Kidney epithelial cell (primary cell): Measurements from ENCODE around the gene SEPTIN7. TPM values are rescaled to one million over a fixed set of nuclear protein-coding genes. Genes with fewer than 3 reads are reported as not detected.

ENCODE experiments used
- DNase-seq: peaks from one replicate; pipeline ENCODE4 v3.0.0-alpha.2; 2010; ENCODE audit warnings: low read depth
- H3K27me3 ChIP-seq: 2 replicates; pipeline ENCODE4 v1.6.0; 2011; ENCODE audit warnings: low read length; ENCODE audit not compliant: control insufficient read depth, insufficient read depth
- H3K36me3 ChIP-seq: 2 replicates; pipeline ENCODE4 v1.5.1; 2011; ENCODE audit warnings: low read length; ENCODE audit not compliant: control insufficient read depth, insufficient read depth
- H3K4me3 ChIP-seq: 2 replicates; pipeline ENCODE4 v1.5.1; 2011; ENCODE audit warnings: low read depth, mild to moderate bottlenecking, control low read depth, low read length
- CTCF ChIP-seq: IDR thresholded peaks from 2 replicates; pipeline ENCODE4 v1.5.1; 2011; ENCODE audit warnings: mild to moderate bottlenecking, moderate library complexity, low read length, control low read depth, inconsistent platforms; ENCODE audit not compliant: insufficient read depth, poor library complexity, severe bottlenecking
- total RNA-seq: library from RNA; depleted of rRNA; stranded (reverse); fragments of >200 nt; gene quantifications from 2 replicates; pipeline ENCODE4 v1.2.3, GENCODE V29; 2015

Gene SEPTIN7
- total RNA-seq, 1 donor from 2014 or later = 175 TPM

- H3K27me3 ChIP-seq = no peaks in the 10 kb centered on the region
- no peak for DNase-seq
- TF ChIP-seq CTCF = no peak
- no peaks in the 10 kb centered on the region for H3K36me3 ChIP-seq
- H3K4me3 ChIP-seq = no peak overlapping the region
Observed at GRCh38 chr7:35818513-35818912, 17.7 kb downstream of the SEPTIN7 start.

- no peak overlapping the region for H3K4me3 ChIP-seq
- TF ChIP-seq CTCF = no peak
- DNase-seq = no peak
- no peaks in the 10 kb centered on the region for H3K36me3 ChIP-seq
- no peaks in the 10 kb centered on the region for H3K27me3 ChIP-seq
Observed at GRCh38 chr7:35819310-35819709, 18.5 kb downstream of the SEPTIN7 start.

- no peak for TF ChIP-seq CTCF
- Histone ChIP-seq H3K27me3 (no peaks in the 10 kb centered on the region), H3K4me3 (no peak overlapping the region), H3K36me3 (no peaks in the 10 kb centered on the region)
- DNase-seq = no peak
Observed at GRCh38 chr7:35819954-35820703, 19.3 kb downstream of the SEPTIN7 start.

GRCh38 chr7:35820858-35821257, 20.0 kb downstream of the SEPTIN7 start:
- H3K27me3 ChIP-seq = no peaks in the 10 kb centered on the region
- no peak for TF ChIP-seq CTCF
- no peak for DNase-seq
- no peaks in the 10 kb centered on the region for H3K36me3 ChIP-seq
- no peak overlapping the region for H3K4me3 ChIP-seq

- Histone ChIP-seq H3K27me3 (no peaks in the 10 kb centered on the region), H3K4me3 (no peak overlapping the region), H3K36me3 (no peaks in the 10 kb centered on the region)
- no peak for DNase-seq
- no peak for TF ChIP-seq CTCF
Observed at GRCh38 chr7:35823440-35823839, 22.6 kb downstream of the SEPTIN7 start.

DNA sequence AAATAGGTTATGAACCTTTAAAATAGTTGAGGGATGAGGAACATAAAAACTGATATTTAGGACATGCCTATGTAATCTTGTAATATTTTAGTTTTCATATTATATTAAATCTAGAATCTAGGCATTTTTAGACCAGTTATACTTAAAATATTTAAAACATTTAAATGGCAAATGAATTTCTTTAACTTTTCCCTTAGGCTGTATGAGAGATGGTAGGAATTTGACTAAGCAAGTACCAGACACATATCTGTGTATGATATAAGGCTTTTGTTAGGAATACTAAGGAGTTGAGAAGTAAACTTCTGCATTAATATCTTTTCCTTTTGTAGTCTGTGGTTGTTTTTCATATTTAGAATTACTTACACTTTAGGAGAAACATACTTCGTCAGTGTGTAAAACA, 25.1 kb downstream of the SEPTIN7 start:
- TF ChIP-seq CTCF = no peak
- no peak for DNase-seq
- H3K36me3 ChIP-seq = no peaks in the 10 kb centered on the region
- no peak overlapping the region for H3K4me3 ChIP-seq
- no peaks in the 10 kb centered on the region for H3K27me3 ChIP-seq
